ENCODE data around the gene RUNDC1. TPM values are rescaled to one million over a fixed set of nuclear protein-coding genes. Genes with fewer than 3 reads are reported as not detected.

The RUNDC1 gene
- polyA plus RNA-seq, 1 donor from 2014 or later, result 15.1 TPM

- no peaks in the 10 kb centered on the region for H3K36me3 ChIP-seq (ENCODE audit: insufficient read depth, low read length)
These were observed 35.2 kb downstream of the RUNDC1 start for GRCh38 chr17:43015579-43015978.

GRCh38 chr17:43016216-43016615, 35.9 kb downstream of the RUNDC1 start:
- no peaks in the 10 kb centered on the region for H3K27me3 ChIP-seq (ENCODE audit: insufficient read depth, low read depth, low read length)
- no peaks in the 10 kb centered on the region for H3K9me2 ChIP-seq (ENCODE audit: insufficient read depth, low read length)
- H3F3A ChIP-seq (ENCODE audit: insufficient read depth, low read length, poor library complexity, severe bottlenecking), result peaks cover 7% of the 10 kb centered on the region
- no peak overlapping the region for H3K27ac ChIP-seq (ENCODE audit: low read length)
- peaks cover 4% of the 10 kb centered on the region for H4K20me1 ChIP-seq (ENCODE audit: insufficient read depth)
- no peaks in the 10 kb centered on the region for H3K36me3 ChIP-seq (ENCODE audit: insufficient read depth, low read length)
- H3K79me2 ChIP-seq (replicated peaks; ENCODE audit: insufficient read depth, low read length), result peaks cover 48% of the 10 kb centered on the region
- H3K9me3 ChIP-seq (ENCODE audit: low read length), result no peaks in the 10 kb centered on the region
- no peak overlapping the region for H3K4me2 ChIP-seq (ENCODE audit: low read length)
- no peak overlapping the region for H3K9ac ChIP-seq (ENCODE audit: low read length)
- no peak overlapping the region for H3K4me3 ChIP-seq (ENCODE audit: low read length)
- H2AFZ ChIP-seq (ENCODE audit: low read depth, low read length), result no peak overlapping the region
- TF ChIP-seq SMC3 (conservative IDR thresholded peaks at IDR 0.05; ENCODE audit: poor library complexity), result no peak
- TF ChIP-seq POLR2AphosphoS5 (IDR thresholded peaks at IDR 0.05), result no peak
- TF ChIP-seq MXI1 (conservative IDR thresholded peaks at IDR 0.05; ENCODE audit: poor library complexity, severe bottlenecking), result no peak
- no peak for TF ChIP-seq TAF1 (IDR thresholded peaks at IDR 0.05; ENCODE audit: low read depth)
- no peak for TF ChIP-seq CTCF (IDR thresholded peaks at IDR 0.05; ENCODE audit: poor library complexity, severe bottlenecking)
- TF ChIP-seq EP300 (conservative IDR thresholded peaks at IDR 0.05; ENCODE audit: poor library complexity, severe bottlenecking), result no peak
- TF ChIP-seq REST (IDR thresholded peaks at IDR 0.05; ENCODE audit: borderline replicate concordance), result no peak
- TF ChIP-seq RAD21 (conservative IDR thresholded peaks at IDR 0.05), result no peak

More at GRCh38 chr17:43015579-43015978, 35.2 kb downstream of the RUNDC1 start:
- Histone ChIP-seq H3K4me2 (ENCODE audit: low read length) (no peak overlapping the region), H3K9me3 (ENCODE audit: low read length) (no peaks in the 10 kb centered on the region), H3K27me3 (ENCODE audit: insufficient read depth, low read depth, low read length) (no peaks in the 10 kb centered on the region), H4K20me1 (ENCODE audit: insufficient read depth) (peaks cover 4% of the 10 kb centered on the region), H3K4me3 (ENCODE audit: low read length) (no peak overlapping the region), H3F3A (ENCODE audit: insufficient read depth, low read length, poor library complexity, severe bottlenecking) (peaks cover 7% of the 10 kb centered on the region), H2AFZ (ENCODE audit: low read depth, low read length) (no peak overlapping the region), H3K27ac (ENCODE audit: low read length) (no peak overlapping the region), H3K79me2 (replicated peaks; ENCODE audit: insufficient read depth, low read length) (peaks cover 42% of the 10 kb centered on the region), H3K9ac (ENCODE audit: low read length) (no peak overlapping the region), H3K9me2 (ENCODE audit: insufficient read depth, low read length) (no peaks in the 10 kb centered on the region)
- TF ChIP-seq REST (IDR thresholded peaks at IDR 0.05; ENCODE audit: borderline replicate concordance), result no peak
- no peak for TF ChIP-seq EP300 (conservative IDR thresholded peaks at IDR 0.05; ENCODE audit: poor library complexity, severe bottlenecking)
- no peak for TF ChIP-seq MXI1 (conservative IDR thresholded peaks at IDR 0.05; ENCODE audit: poor library complexity, severe bottlenecking)
- TF ChIP-seq CTCF (IDR thresholded peaks at IDR 0.05; ENCODE audit: poor library complexity, severe bottlenecking), result no peak

Data from neural cell (in vitro differentiated cells).